Measurements from ENCODE around the gene C1GALT1.

DNA sequence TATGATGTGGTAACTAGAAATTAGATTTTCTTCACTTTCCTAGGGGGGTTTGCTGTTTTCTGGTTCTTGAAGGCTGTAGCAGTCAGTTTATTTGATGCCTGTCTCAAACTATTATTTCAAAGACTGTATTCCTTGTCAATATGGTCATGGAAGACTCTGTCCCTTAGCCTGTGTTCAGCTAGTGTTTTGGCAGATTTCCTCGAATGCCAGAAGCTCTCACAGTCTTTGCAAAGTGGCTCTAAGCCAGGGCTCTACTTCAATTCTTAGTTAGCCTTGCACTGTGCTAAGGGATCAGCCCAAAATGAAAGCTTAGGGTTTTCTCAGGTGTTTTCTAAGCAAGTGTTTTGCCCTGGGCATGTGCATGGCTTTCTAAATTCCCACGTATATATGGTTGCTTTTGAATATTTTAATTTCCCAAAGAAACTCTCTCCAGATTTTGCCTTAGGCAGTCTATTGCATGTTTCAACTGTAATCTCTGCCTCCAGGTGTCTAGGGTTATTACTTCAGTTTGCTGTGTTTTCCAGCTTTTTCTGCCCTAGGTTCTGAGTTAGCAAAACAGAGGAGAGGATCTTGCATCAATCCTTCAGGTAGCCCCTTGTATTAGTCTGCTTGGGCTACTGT lies 7.2 kb upstream of the C1GALT1 start:
- TF ChIP-seq, protein P1, sequence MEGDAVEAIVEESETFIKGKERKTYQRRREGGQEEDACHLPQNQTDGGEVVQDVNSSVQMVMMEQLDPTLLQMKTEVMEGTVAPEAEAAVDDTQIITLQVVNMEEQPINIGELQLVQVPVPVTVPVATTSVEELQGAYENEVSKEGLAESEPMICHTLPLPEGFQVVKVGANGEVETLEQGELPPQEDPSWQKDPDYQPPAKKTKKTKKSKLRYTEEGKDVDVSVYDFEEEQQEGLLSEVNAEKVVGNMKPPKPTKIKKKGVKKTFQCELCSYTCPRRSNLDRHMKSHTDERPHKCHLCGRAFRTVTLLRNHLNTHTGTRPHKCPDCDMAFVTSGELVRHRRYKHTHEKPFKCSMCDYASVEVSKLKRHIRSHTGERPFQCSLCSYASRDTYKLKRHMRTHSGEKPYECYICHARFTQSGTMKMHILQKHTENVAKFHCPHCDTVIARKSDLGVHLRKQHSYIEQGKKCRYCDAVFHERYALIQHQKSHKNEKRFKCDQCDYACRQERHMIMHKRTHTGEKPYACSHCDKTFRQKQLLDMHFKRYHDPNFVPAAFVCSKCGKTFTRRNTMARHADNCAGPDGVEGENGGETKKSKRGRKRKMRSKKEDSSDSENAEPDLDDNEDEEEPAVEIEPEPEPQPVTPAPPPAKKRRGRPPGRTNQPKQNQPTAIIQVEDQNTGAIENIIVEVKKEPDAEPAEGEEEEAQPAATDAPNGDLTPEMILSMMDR (IDR thresholded peaks at IDR 0.05; ENCODE audit: poor library complexity), result no peak
- TF ChIP-seq EZH2 (IDR thresholded peaks at IDR 0.05; ENCODE audit: borderline replicate concordance) (no peak), EZH2phosphoT487 (IDR thresholded peaks at IDR 0.05; ENCODE audit: low read depth, severe bottlenecking, unreplicated experiment) (no peak)

Data from hepatocyte (in vitro differentiated cells).